ENCODE data around the gene PRAMEF13.
"Not testable (repeated sequence)": the region's sequence is repeated elsewhere in the genome, so short reads cannot be mapped to it uniquely, and the experiment has no call there.

DNA sequence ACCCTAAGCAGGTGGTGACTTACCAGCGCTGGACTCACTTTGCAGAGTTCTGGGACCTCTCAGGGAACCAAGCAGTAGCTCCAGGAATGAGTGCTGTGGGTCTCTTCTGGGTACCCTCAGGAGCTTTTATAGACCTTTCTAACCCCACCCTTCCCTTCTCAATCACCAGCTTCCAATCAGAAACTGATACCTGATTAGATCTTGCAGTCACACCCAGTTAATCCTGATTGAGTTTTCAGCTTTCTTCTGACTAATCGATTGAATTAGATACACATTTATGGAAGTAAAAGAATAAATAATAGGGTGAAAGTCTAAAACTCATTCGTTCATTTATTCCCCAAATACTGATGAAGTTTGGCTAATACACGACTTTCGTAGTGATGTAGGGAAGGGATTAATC lies at the start of gene PRAMEF13:
- TF ChIP-seq, protein P1, sequence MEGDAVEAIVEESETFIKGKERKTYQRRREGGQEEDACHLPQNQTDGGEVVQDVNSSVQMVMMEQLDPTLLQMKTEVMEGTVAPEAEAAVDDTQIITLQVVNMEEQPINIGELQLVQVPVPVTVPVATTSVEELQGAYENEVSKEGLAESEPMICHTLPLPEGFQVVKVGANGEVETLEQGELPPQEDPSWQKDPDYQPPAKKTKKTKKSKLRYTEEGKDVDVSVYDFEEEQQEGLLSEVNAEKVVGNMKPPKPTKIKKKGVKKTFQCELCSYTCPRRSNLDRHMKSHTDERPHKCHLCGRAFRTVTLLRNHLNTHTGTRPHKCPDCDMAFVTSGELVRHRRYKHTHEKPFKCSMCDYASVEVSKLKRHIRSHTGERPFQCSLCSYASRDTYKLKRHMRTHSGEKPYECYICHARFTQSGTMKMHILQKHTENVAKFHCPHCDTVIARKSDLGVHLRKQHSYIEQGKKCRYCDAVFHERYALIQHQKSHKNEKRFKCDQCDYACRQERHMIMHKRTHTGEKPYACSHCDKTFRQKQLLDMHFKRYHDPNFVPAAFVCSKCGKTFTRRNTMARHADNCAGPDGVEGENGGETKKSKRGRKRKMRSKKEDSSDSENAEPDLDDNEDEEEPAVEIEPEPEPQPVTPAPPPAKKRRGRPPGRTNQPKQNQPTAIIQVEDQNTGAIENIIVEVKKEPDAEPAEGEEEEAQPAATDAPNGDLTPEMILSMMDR (conservative IDR thresholded peaks at IDR 0.05; ENCODE audit: low read length), result not testable (repeated sequence)
- not testable (repeated sequence) for TF ChIP-seq EZH2phosphoT487 (IDR thresholded peaks at IDR 0.05; ENCODE audit: borderline replicate concordance)

Data from Loucy (cell line).